ENCODE results near the gene PRKAR1A. TPM values are rescaled to one million over a fixed set of nuclear protein-coding genes. Genes with fewer than 3 reads are reported as not detected.

The PRKAR1A gene
- total and polyA plus RNA-seq, 4 donors: 55.6 to 118 (median 104) TPM

- DNase-seq (ENCODE audit: low spot score): no peak
- H3K4me1 ChIP-seq (ENCODE audit: control insufficient read depth in 4 of 4, insufficient read depth in 4 of 4, low read length in 3 of 4): peaks cover 12 to 74% (median 54%) of the 10 kb centered on the region in 4 donors
- H3K36me3 ChIP-seq (ENCODE audit: control insufficient read depth in 4 of 4, insufficient read depth in 3 of 4, low read depth in 1 of 4, low read length in 3 of 4): no peaks in the 10 kb centered on the region
- peak overlapping the region; percentile 13 to 42 (median 35) for H3K4me3 ChIP-seq (ENCODE audit: low read depth in 1 of 3, low read length in 3 of 3)
- H3K9ac ChIP-seq (ENCODE audit: low read depth in 1 of 2, low read length in 2 of 2): peak overlapping the region in 1 of 2 donors; percentile 18
- no peak for TF ChIP-seq NR2F2 (IDR thresholded peaks at IDR 0.05)
- TF ChIP-seq REST (IDR thresholded peaks at IDR 0.05): peak; percentile 26
- TF ChIP-seq GABPA (IDR thresholded peaks at IDR 0.05 in 1 of 2, conservative IDR thresholded peaks at IDR 0.05 in 1 of 2): no peak
- peak; percentile 47 to 86 for TF ChIP-seq JUND (IDR thresholded peaks at IDR 0.05)
- no peak for TF ChIP-seq ZBTB33 (IDR thresholded peaks at IDR 0.05)
- peak; percentile 8 for TF ChIP-seq YY1 (IDR thresholded peaks at IDR 0.05)
- TF ChIP-seq HNF4A (conservative IDR thresholded peaks at IDR 0.05): peak; percentile 87 to 88
- peak; percentile 58 for TF ChIP-seq SP1 (IDR thresholded peaks at IDR 0.05)
- TF ChIP-seq RAD21 (IDR thresholded peaks at IDR 0.05): no peak
- peak; percentile 85 to 88 for TF ChIP-seq RXRA (IDR thresholded peaks at IDR 0.05)
- TF ChIP-seq ATF3 (IDR thresholded peaks at IDR 0.05): peak; percentile 49
- peak; percentile 40 for TF ChIP-seq TAF1 (conservative IDR thresholded peaks at IDR 0.05)
- TF ChIP-seq HNF4G (IDR thresholded peaks at IDR 0.05): peak; percentile 18
- TF ChIP-seq MAX (IDR thresholded peaks at IDR 0.05): no peak
- H3K9me3 ChIP-seq (ENCODE audit: control insufficient read depth in 4 of 4, low read length in 3 of 4): no peaks in the 10 kb centered on the region
- H3K27me3 ChIP-seq (ENCODE audit: control insufficient read depth in 4 of 4, insufficient read depth in 4 of 4, low read length in 3 of 4): no peaks in the 10 kb centered on the region
- H3K27ac ChIP-seq (ENCODE audit: low read depth in 1 of 2, low read length in 2 of 2): peak overlapping the region; percentile 81 to 87
- WGBS: 50% methylated on average over 8 of the region's 8 CpGs
Measured at GRCh38 chr17:68579194-68579927, 67.1 kb downstream of the PRKAR1A start.

GRCh38 chr17:68580236-68580770, 68.1 kb downstream of the PRKAR1A start:
- no peak for DNase-seq (ENCODE audit: low spot score)
- peak overlapping the region in 1 of 2 donors; percentile 48 for H3K9ac ChIP-seq (ENCODE audit: low read depth in 1 of 2, low read length in 2 of 2)
- H3K27me3 ChIP-seq (ENCODE audit: control insufficient read depth in 4 of 4, insufficient read depth in 4 of 4, low read length in 3 of 4): no peaks in the 10 kb centered on the region
- peak overlapping the region; percentile 81 to 87 for H3K27ac ChIP-seq (ENCODE audit: low read depth in 1 of 2, low read length in 2 of 2)
- H3K4me3 ChIP-seq (ENCODE audit: low read depth in 1 of 3, low read length in 3 of 3): peak overlapping the region in 1 of 3 donors; percentile 38
- H3K4me1 ChIP-seq (ENCODE audit: control insufficient read depth in 4 of 4, insufficient read depth in 4 of 4, low read length in 3 of 4): peaks cover 12 to 83% (median 62%) of the 10 kb centered on the region in 4 donors
- H3K36me3 ChIP-seq (ENCODE audit: control insufficient read depth in 4 of 4, insufficient read depth in 3 of 4, low read depth in 1 of 4, low read length in 3 of 4): no peaks in the 10 kb centered on the region
- no peaks in the 10 kb centered on the region for H3K9me3 ChIP-seq (ENCODE audit: control insufficient read depth in 4 of 4, low read length in 3 of 4)
- 20% methylated on average over 6 of the region's 6 CpGs for WGBS
- TF ChIP-seq HNF4A (conservative IDR thresholded peaks at IDR 0.05): peak; percentile 66 to 77
- no peak for TF ChIP-seq ZBTB33 (IDR thresholded peaks at IDR 0.05)
- TF ChIP-seq FOXA1 (IDR thresholded peaks at IDR 0.05): no peak
- TF ChIP-seq TAF1 (conservative IDR thresholded peaks at IDR 0.05): no peak
- peak; percentile 12 for TF ChIP-seq HNF4G (IDR thresholded peaks at IDR 0.05)
- peak; percentile 6 for TF ChIP-seq FOXA2 (IDR thresholded peaks at IDR 0.05)
- TF ChIP-seq CTCF (IDR thresholded peaks at IDR 0.05; ENCODE audit: low read depth, low read length, missing input control): no peak
- TF ChIP-seq MAX (IDR thresholded peaks at IDR 0.05): peak; percentile 73
- peak; percentile 76 for TF ChIP-seq NR2F2 (IDR thresholded peaks at IDR 0.05)
- peak; percentile 34 for TF ChIP-seq ATF3 (IDR thresholded peaks at IDR 0.05)
- TF ChIP-seq YY1 (IDR thresholded peaks at IDR 0.05): peak; percentile 62
- peak; percentile 72 for TF ChIP-seq SP1 (IDR thresholded peaks at IDR 0.05)
- peak in 1 of 2 donors; percentile 16 for TF ChIP-seq GABPA (IDR thresholded peaks at IDR 0.05 in 1 of 2, conservative IDR thresholded peaks at IDR 0.05 in 1 of 2)
- peak; percentile 24 to 74 for TF ChIP-seq JUND (IDR thresholded peaks at IDR 0.05)
- TF ChIP-seq EGR1 (IDR thresholded peaks at IDR 0.05; ENCODE audit: low read depth in 2 of 2): peak in 1 of 2 donors; percentile 47
- peak; percentile 88 to 96 for TF ChIP-seq RXRA (IDR thresholded peaks at IDR 0.05)
- peak; percentile 10 to 59 for TF ChIP-seq RAD21 (IDR thresholded peaks at IDR 0.05)
